HEK293 (cell line): Measurements from ENCODE around the gene HECA.

Experiments
- ATF2 ChIP-seq: fragments of 450-650 bp; formaldehyde crosslinking; IDR thresholded peaks from 2 replicates; pipeline ENCODE4 v1.5.1; 2016; ENCODE audit warnings: missing biosample characterization, missing genetic modification characterization, low read depth
- HOXD13 ChIP-seq: sonication (generic); formaldehyde crosslinking; IDR thresholded peaks from 2 replicates; pipeline ENCODE4 v1.8.0; 2022; ENCODE audit warnings: missing genetic modification reagents, borderline replicate concordance
- PRDM6 ChIP-seq: fragments of 450-650 bp; formaldehyde crosslinking; IDR thresholded peaks from 2 replicates; pipeline ENCODE4 v1.5.1; 2017; ENCODE audit warnings: missing biosample characterization, missing genetic modification characterization
- REPIN1 ChIP-seq: fragments of 450-650 bp; formaldehyde crosslinking; IDR thresholded peaks from 2 replicates; pipeline ENCODE4 v1.5.1; 2017; ENCODE audit warnings: missing biosample characterization, missing genetic modification characterization, low read depth
- SALL2 ChIP-seq: fragments of 450-650 bp; formaldehyde crosslinking; IDR thresholded peaks from 2 replicates; pipeline ENCODE4 v1.5.0; 2017; ENCODE audit warnings: missing biosample characterization, mild to moderate bottlenecking, missing genetic modification characterization, borderline replicate concordance
- SP2 ChIP-seq: fragments of 450-650 bp; formaldehyde crosslinking; IDR thresholded peaks from 2 replicates; pipeline ENCODE4 v1.5.1; 2016; ENCODE audit warnings: missing biosample characterization, missing genetic modification characterization
- TCF7L2 ChIP-seq: IDR thresholded peaks from 2 replicates; pipeline ENCODE4 v1.6.1; 2011; ENCODE audit warnings: low read depth, mild to moderate bottlenecking, inconsistent platforms, low read length, moderate library complexity, borderline replicate concordance
- YY2 ChIP-seq: fragments of 450-650 bp; formaldehyde crosslinking; IDR thresholded peaks from 2 replicates; pipeline ENCODE4 v1.5.1; 2016; ENCODE audit warnings: missing biosample characterization, missing genetic modification characterization
- ZBTB8A ChIP-seq: fragments of 450-650 bp; formaldehyde crosslinking; IDR thresholded peaks from 2 replicates; pipeline ENCODE4 v1.5.1; 2016; ENCODE audit warnings: missing biosample characterization, missing genetic modification characterization
- ZEB2 ChIP-seq: fragments of 450-650 bp; formaldehyde crosslinking; IDR thresholded peaks from 2 replicates; pipeline ENCODE4 v1.5.1; 2016; ENCODE audit warnings: missing biosample characterization, missing genetic modification characterization
- ZIC2 ChIP-seq: fragments of 450-650 bp; formaldehyde crosslinking; IDR thresholded peaks from 2 replicates; pipeline ENCODE4 v1.5.1; 2016; ENCODE audit warnings: missing biosample characterization, missing genetic modification characterization
- ZNF148 ChIP-seq: fragments of 450-650 bp; formaldehyde crosslinking; IDR thresholded peaks from 2 replicates; pipeline ENCODE4 v1.5.0; 2017; ENCODE audit warnings: missing biosample characterization, missing genetic modification characterization, borderline replicate concordance
- ZNF169 ChIP-seq: fragments of 450-650 bp; formaldehyde crosslinking; IDR thresholded peaks from 2 replicates; pipeline ENCODE4 v1.5.1; 2016; ENCODE audit warnings: missing biosample characterization, missing genetic modification characterization
- ZNF18 ChIP-seq: fragments of 450-650 bp; formaldehyde crosslinking; IDR thresholded peaks from 2 replicates; pipeline ENCODE4 v1.5.1; 2016; ENCODE audit warnings: missing biosample characterization, missing genetic modification characterization
- ZNF2 ChIP-seq: fragments of 450-650 bp; formaldehyde crosslinking; IDR thresholded peaks from 2 replicates; pipeline ENCODE4 v1.5.1; 2016; ENCODE audit warnings: missing biosample characterization, missing genetic modification characterization
- ZNF248 ChIP-seq: fragments of 450-650 bp; formaldehyde crosslinking; IDR thresholded peaks from 2 replicates; pipeline ENCODE4 v1.5.1; 2017; ENCODE audit warnings: missing biosample characterization, missing genetic modification characterization
- ZNF26 ChIP-seq: fragments of 450-650 bp; formaldehyde crosslinking; IDR thresholded peaks from 2 replicates; pipeline ENCODE4 v1.5.1; 2016; ENCODE audit warnings: missing biosample characterization, missing genetic modification characterization
- ZNF311 ChIP-seq: fragments of 450-650 bp; formaldehyde crosslinking; IDR thresholded peaks from 2 replicates; pipeline ENCODE4 v1.5.1; 2017; ENCODE audit warnings: missing biosample characterization, missing genetic modification characterization, borderline replicate concordance
- ZNF473 ChIP-seq: fragments of 450-650 bp; formaldehyde crosslinking; IDR thresholded peaks from 2 replicates; pipeline ENCODE4 v1.5.1; 2017; ENCODE audit warnings: missing biosample characterization, missing genetic modification characterization
- ZNF501 ChIP-seq: fragments of 450-650 bp; formaldehyde crosslinking; IDR thresholded peaks from 2 replicates; pipeline ENCODE4 v1.5.1; 2016; ENCODE audit warnings: missing biosample characterization, missing genetic modification characterization
- ZNF510 ChIP-seq: fragments of 450-650 bp; formaldehyde crosslinking; IDR thresholded peaks from 2 replicates; pipeline ENCODE4 v1.5.1; 2018; ENCODE audit warnings: mild to moderate bottlenecking, missing genetic modification characterization, missing biosample characterization; ENCODE audit not compliant: insufficient replicate concordance
- ZNF513 ChIP-seq: fragments of 450-650 bp; IDR thresholded peaks from 2 replicates; pipeline ENCODE4 v1.5.1; 2018; ENCODE audit warnings: missing biosample characterization, missing genetic modification characterization
- ZNF558 ChIP-seq: fragments of 450-650 bp; formaldehyde crosslinking; IDR thresholded peaks from 2 replicates; pipeline ENCODE4 v1.5.1; 2016; ENCODE audit warnings: missing biosample characterization, missing genetic modification characterization
- ZNF623 ChIP-seq: fragments of 450-650 bp; formaldehyde crosslinking; IDR thresholded peaks from 2 replicates; pipeline ENCODE4 v1.5.1; 2016; ENCODE audit warnings: missing biosample characterization, missing genetic modification characterization
- ZNF791 ChIP-seq: fragments of 450-650 bp; formaldehyde crosslinking; IDR thresholded peaks from 2 replicates; pipeline ENCODE4 v1.5.1; 2016; ENCODE audit warnings: missing biosample characterization, missing genetic modification characterization
- ZSCAN5A ChIP-seq: fragments of 450-650 bp; formaldehyde crosslinking; IDR thresholded peaks from 2 replicates; pipeline ENCODE4 v1.5.1; 2016; ENCODE audit warnings: missing biosample characterization, missing genetic modification characterization

The HECA gene

GRCh38 chr6:139134817-139135577 is at the start of gene HECA (continued):
- TF ChIP-seq PRDM6 (tag by site-specific recombination), result no peak
- no peak for TF ChIP-seq ZNF510
- no peak for TF ChIP-seq ZNF148 (tag by site-specific recombination)
- 0 out of 2 replicates have a peak, but pooled peaks have one; percentile 31 for TF ChIP-seq REPIN1 (tag by site-specific recombination)
- no peak for TF ChIP-seq HOXD13 (CRISPR knock-in tag)
- no peak for TF ChIP-seq ZNF473 (tag by site-specific recombination)
- TF ChIP-seq ZNF2, result peak; percentile 57; the same call in 1 of the 2 replicates
- TF ChIP-seq YY2, result 0 out of 2 replicates have a peak, but pooled peaks have one; percentile 21
- no peak for TF ChIP-seq TCF7L2
- no peak for TF ChIP-seq ZNF169
- peak; percentile 67; the same call in 1 of the 2 replicates for TF ChIP-seq ZNF501 (tag by site-specific recombination)
- TF ChIP-seq ZBTB8A, result peak; percentile 95
- TF ChIP-seq ZSCAN5A (tag by site-specific recombination), result peak; percentile 78; the same call in 1 of the 2 replicates
- TF ChIP-seq ZIC2 (tag by site-specific recombination), result peak; percentile 60
- no peak for TF ChIP-seq ZNF26
- TF ChIP-seq ZNF558 (tag by site-specific recombination), result no peak
- no peak for TF ChIP-seq ZNF311 (tag by site-specific recombination)
- TF ChIP-seq SALL2 (tag by site-specific recombination), result no peak
- no peak for TF ChIP-seq ZNF791 (tag by site-specific recombination)
- TF ChIP-seq ZNF248 (tag by site-specific recombination), result no peak
- TF ChIP-seq SP2, result peak; percentile 83
- TF ChIP-seq ATF2 (tag by site-specific recombination), result peak; percentile 100
- no peak for TF ChIP-seq ZNF513 (tag by site-specific recombination)
- no peak for TF ChIP-seq ZNF18 (tag by site-specific recombination)
- TF ChIP-seq ZNF623, result no peak
- TF ChIP-seq ZEB2, result peak; percentile 89
